Liver (tissue), 3 donors: ENCODE results near the gene NPC1L1.

Experiments
- CTCF ChIP-seq: fragments of 150-350 bp; IDR thresholded peaks from 2 replicates; pipeline ENCODE4 v1.5.1; 2017; ENCODE audit warnings: improper control_type of control experiment, low read depth, low read length; ENCODE audit not compliant: missing input control
- NR2F2 ChIP-seq: IDR thresholded peaks from 2 replicates; pipeline ENCODE4 v1.6.1; 2016; ENCODE audit warnings: antibody characterized with exemption
- RAD21 ChIP-seq, 2 donors: IDR thresholded peaks; 2 replicates each; pipeline ENCODE4 v1.6.1; 2016; ENCODE audit warnings: antibody characterized with exemption in 2 of 2, mild to moderate bottlenecking in 2 of 2
- YY1 ChIP-seq: IDR thresholded peaks from 2 replicates; pipeline ENCODE4 v1.6.1; 2016; ENCODE audit warnings: antibody characterized with exemption, mild to moderate bottlenecking
- ZBTB33 ChIP-seq: IDR thresholded peaks from 2 replicates; pipeline ENCODE4 v1.6.1; 2016; ENCODE audit warnings: antibody characterized with exemption
- donor health status: healthy.
- donor health status: healthy.

DNA sequence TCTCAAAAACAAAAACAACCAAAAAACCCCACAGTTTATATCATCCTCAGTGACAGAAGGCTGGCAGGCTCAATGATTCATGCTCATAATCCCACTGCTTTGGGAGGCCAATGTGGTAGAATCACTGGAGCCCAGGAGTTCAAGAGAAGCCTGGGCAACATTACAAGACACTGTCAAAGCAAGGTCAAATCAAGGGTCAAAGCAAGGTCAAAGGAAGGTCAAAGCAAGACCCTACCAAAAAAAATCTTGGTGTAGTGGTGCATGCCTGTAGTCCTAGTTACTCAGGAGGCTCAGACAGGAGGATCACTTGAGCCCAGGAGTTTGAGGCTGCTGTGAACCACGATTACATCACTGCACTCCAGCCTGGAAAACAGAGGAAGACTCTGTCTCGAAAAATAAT, 14.2 kb upstream of the NPC1L1 start:
- TF ChIP-seq CTCF, result no peak
- no peak for TF ChIP-seq ZBTB33
- TF ChIP-seq NR2F2, result no peak
- TF ChIP-seq RAD21 (IDR thresholded peaks at IDR 0.05), result no peak
- TF ChIP-seq YY1, result no peak
